ENCODE results near the gene MCF2. TPM values are rescaled to one million over a fixed set of nuclear protein-coding genes. Genes with fewer than 3 reads are reported as not detected.

The MCF2 gene
- total RNA-seq, 4 donors from 2014 or later = 0.23 TPM; not detected in 3

DNA sequence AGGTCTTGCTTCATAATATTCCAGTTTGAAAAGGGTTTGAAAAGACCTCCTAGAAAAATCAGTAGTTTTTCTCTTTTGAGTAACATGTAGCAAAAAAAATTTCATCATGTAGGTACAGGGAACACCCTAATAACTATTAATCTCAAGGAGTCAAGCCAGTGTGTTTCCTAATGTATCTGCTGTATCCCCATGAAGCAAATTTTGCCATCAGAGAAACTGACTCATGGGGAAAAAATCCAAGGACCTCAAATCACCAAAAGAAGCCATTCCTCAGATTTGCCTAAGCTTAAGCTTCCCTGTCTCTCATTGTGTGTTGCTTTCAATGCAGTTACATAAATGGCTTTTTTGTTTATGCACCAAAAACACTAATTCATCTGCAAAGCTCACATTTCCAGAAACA lies 147.7 kb downstream of the MCF2 start:
- H3K27me3 ChIP-seq = no peaks in the 10 kb centered on the region
- no peaks in the 10 kb centered on the region for H3K9me3 ChIP-seq
- H3K36me3 ChIP-seq = no peaks in the 10 kb centered on the region
- no peak for DNase-seq (ENCODE audit: low spot score in 2 of 2)
- TF ChIP-seq POLR2A (IDR thresholded peaks at IDR 0.05) (no peak), EP300 (IDR thresholded peaks at IDR 0.05) (no peak), POLR2AphosphoS5 (IDR thresholded peaks at IDR 0.05) (no peak), CTCF (IDR thresholded peaks at IDR 0.05) (no peak)
- no peak overlapping the region for H3K27ac ChIP-seq
- H3K4me1 ChIP-seq = no peaks in the 10 kb centered on the region
- H3K4me3 ChIP-seq = no peak overlapping the region

GRCh38 chrX:139559383-139560042 lies 148.5 kb downstream of the MCF2 start:
- no peaks in the 10 kb centered on the region for H3K36me3 ChIP-seq
- DNase-seq (ENCODE audit: low spot score in 2 of 2) = no peak
- no peaks in the 10 kb centered on the region for H3K27me3 ChIP-seq
- no peak overlapping the region for H3K27ac ChIP-seq
- H3K4me1 ChIP-seq = no peaks in the 10 kb centered on the region
- TF ChIP-seq CTCF (IDR thresholded peaks at IDR 0.05) = peak in 1 of 2 donors; percentile 12
- no peak for TF ChIP-seq POLR2AphosphoS5 (IDR thresholded peaks at IDR 0.05)
- TF ChIP-seq POLR2A (IDR thresholded peaks at IDR 0.05) = no peak
- no peak for TF ChIP-seq EP300 (IDR thresholded peaks at IDR 0.05)
- H3K9me3 ChIP-seq = no peaks in the 10 kb centered on the region
- 31% methylated on average over 9 of the region's 9 CpGs for WGBS
- no peak overlapping the region for H3K4me3 ChIP-seq

- H3K4me3 ChIP-seq = no peak overlapping the region
- H3K36me3 ChIP-seq = no peaks in the 10 kb centered on the region
- TF ChIP-seq CTCF (IDR thresholded peaks at IDR 0.05) = no peak
- no peak for TF ChIP-seq POLR2A (IDR thresholded peaks at IDR 0.05)
- no peak for TF ChIP-seq POLR2AphosphoS5 (IDR thresholded peaks at IDR 0.05)
- no peak for TF ChIP-seq EP300 (IDR thresholded peaks at IDR 0.05)
- DNase-seq (ENCODE audit: low spot score in 2 of 2) = no peak
- no peaks in the 10 kb centered on the region for H3K4me1 ChIP-seq
- H3K27ac ChIP-seq = no peak overlapping the region
- no peaks in the 10 kb centered on the region for H3K27me3 ChIP-seq
- H3K9me3 ChIP-seq = no peaks in the 10 kb centered on the region
- 70% methylated on average over 24 of the region's 26 CpGs for WGBS
Observed at GRCh38 chrX:139554991-139555675, 152.8 kb downstream of the MCF2 start.

GRCh38 chrX:139554376-139554775 lies 153.6 kb downstream of the MCF2 start:
- Histone ChIP-seq H3K27ac (no peak overlapping the region), H3K9me3 (no peaks in the 10 kb centered on the region), H3K4me3 (no peak overlapping the region), H3K36me3 (no peaks in the 10 kb centered on the region), H3K4me1 (no peaks in the 10 kb centered on the region), H3K27me3 (no peaks in the 10 kb centered on the region)
- no peak for DNase-seq (ENCODE audit: low spot score in 2 of 2)
- TF ChIP-seq EP300 (IDR thresholded peaks at IDR 0.05) = no peak
- TF ChIP-seq POLR2A (IDR thresholded peaks at IDR 0.05) = no peak
- no peak for TF ChIP-seq CTCF (IDR thresholded peaks at IDR 0.05)
- TF ChIP-seq POLR2AphosphoS5 (IDR thresholded peaks at IDR 0.05) = no peak

DNA sequence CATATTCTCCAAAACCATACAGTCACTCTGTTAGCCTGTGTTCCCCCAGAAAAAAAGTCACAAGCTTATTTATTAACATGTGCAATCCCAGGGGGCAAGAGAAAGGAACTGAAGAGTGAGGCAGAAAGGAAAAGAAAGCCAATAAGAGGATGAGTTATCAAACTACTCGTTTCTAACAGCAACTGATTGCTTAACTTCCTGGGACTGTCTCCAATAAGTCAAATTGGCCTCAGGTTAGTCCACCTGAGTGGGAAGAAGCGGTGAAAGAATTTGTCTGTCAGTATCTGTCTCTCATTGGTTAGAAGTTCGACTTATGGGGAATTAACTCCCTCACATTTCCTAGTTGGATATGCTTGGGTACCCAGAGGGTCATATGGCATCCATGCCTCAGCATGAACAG lies 163.4 kb downstream of the MCF2 start:
- no peak overlapping the region for H3K27ac ChIP-seq
- no peak for TF ChIP-seq POLR2A (IDR thresholded peaks at IDR 0.05)
- TF ChIP-seq EP300 (IDR thresholded peaks at IDR 0.05) = no peak
- no peak for TF ChIP-seq POLR2AphosphoS5 (IDR thresholded peaks at IDR 0.05)
- no peak for TF ChIP-seq CTCF (IDR thresholded peaks at IDR 0.05)
- WGBS = 52% methylated on average over 3 of the region's 3 CpGs

More for the DNA sequence above, 163.4 kb downstream of the MCF2 start:
- Histone ChIP-seq H3K4me1 (no peaks in the 10 kb centered on the region), H3K36me3 (no peaks in the 10 kb centered on the region), H3K9me3 (no peaks in the 10 kb centered on the region), H3K27me3 (no peaks in the 10 kb centered on the region), H3K4me3 (no peak overlapping the region)
- no peak for DNase-seq (ENCODE audit: low spot score in 2 of 2)
